Amniotic stem cell (primary cell): Measurements from ENCODE around the gene PEMT.

Source experiments
- DNase-seq: peaks from one replicate; lab custom pipeline; 2025; lab: John Stamatoyannopoulos, UW

PEMT gene

GRCh38 chr17:17535957-17536356, 55.6 kb downstream of the PEMT start:
- DNase-seq, result no peak

DNA sequence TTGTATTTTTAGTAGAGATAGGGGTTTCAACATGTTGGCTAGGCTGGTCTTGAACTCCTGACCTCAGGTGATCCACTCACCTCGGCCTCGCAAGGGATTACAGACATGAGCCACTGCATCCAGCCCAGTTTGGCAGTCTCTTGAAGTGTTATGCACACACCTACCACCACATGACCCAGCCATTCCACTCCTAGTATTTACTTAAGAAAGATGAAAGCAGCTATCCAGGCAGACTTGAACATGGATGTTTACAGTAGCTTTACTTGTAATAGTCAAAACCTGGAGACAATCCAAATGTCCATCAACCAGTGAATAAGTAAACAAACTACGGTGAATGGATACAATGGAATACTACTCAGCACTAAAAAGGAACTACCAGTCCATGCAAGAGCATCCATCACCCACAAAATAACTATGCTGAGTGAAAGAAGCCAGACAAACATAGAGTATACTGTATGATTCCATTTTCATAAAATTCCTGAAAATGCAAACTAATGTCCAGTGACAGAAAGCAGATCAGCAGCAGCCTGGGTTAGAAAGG, 57.5 kb downstream of the PEMT start:
- no peak for DNase-seq

DNA sequence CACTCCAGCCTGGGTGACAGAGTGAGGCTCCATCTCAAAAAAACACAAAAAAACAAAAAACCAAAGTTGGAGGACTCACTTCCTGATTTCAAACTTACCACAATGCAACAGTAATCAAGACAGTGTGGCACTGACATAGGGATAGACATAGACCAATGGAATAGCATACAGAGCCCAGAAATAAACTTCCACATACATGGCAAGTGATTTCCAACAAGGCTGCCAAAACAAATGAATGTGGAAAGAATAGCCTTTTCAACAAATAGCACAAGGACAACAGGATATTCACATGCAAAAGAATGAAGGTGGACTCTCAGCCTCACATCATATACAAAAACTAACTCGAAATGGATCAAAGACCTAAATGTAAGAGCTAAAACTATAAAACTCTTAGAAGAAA, 58.5 kb downstream of the PEMT start:
- no peak for DNase-seq

DNA sequence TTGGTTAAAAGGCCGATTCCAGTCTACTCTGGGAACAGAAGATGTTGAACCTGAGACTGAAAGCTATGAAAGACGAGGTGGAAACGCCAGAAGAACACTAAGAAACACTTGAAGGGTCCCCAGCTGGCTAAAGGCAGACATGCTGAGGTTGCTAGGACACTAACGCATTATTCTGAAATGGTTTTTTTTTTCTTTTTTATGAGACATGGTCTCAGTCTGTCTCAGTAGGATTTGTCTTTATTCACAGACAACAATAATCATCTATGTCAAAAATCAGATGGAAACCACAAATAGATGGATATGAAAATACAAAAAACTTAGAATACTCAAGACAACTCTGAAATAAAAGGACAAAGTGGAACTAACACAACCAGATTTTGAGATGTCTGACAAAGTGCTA, 60.4 kb downstream of the PEMT start:
- DNase-seq, result no peak

- no peak for DNase-seq
These were observed 62.5 kb downstream of the PEMT start for GRCh38 chr17:17528696-17529652.

DNA sequence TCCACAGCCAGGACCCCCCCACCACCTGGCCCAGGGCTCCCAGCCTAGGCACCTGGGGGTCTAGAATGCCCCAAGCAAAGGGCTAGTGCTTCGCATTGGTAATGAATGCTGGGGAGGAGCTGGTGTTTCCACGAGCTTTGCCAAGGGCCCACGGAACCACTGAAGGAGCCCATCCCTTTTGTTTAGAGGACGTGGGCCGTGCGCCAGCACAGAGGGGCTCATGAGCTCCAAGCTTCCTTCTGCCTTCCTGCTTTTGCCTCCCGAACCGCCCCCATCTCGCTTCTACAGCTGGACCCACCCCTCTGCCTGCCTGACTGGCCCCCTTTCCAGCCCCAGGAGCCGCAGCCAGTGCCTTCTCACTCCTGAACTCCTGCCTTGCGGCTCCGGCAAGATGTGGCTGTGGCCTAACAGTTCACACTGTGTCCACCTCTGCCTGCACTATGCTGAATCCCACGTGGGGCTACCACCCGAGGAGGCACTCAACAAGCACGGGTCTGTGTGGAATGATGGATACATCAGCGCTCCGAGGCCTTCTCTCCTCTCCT, 63.5 kb downstream of the PEMT start:
- no peak for DNase-seq

DNA sequence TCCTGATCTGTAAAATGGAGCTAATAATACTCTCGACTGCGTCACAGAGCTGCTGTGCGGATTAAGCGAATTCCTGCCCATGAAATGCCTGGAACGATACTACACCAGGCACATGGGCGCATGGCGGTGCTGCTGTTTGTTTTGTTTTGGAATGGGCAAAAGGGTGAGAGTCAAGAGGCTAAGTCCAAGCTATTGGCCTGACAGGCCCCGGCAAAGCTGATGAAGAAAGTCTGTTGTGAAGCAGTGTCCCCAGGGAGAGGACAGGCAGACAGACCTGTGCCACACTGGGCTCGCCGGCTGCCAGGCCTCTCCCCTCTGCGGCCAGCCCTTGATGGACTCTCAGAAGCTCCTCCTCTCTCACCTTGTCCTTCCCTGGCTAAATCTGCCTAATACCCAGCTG, 64.0 kb downstream of the PEMT start:
- DNase-seq, result no peak

DNA sequence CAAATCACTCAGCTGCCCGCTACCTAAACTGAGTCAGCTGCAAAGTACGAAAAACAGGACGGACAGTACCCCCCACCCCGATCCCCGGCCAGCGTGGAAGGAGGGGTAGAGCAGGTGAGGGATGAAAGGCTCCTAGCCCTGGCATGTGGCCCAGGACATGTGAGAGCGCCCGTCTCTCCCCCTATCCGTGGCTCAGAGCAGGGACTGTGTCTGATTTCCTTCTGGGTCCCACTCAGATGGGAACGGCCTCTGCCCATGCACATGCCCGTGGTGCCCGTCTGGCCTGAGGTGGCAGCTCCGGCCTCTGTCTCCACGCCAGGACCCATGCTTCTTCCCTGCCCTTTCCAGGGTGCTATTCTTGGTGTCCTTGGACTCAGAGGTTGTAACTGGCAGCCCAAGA, 65.1 kb downstream of the PEMT start:
- no peak for DNase-seq

GRCh38 chr17:17525956-17526355, 65.6 kb downstream of the PEMT start:
- DNase-seq, result no peak

- DNase-seq, result no peak
These were observed 66.2 kb downstream of the PEMT start for GRCh38 chr17:17525311-17525710.

DNA sequence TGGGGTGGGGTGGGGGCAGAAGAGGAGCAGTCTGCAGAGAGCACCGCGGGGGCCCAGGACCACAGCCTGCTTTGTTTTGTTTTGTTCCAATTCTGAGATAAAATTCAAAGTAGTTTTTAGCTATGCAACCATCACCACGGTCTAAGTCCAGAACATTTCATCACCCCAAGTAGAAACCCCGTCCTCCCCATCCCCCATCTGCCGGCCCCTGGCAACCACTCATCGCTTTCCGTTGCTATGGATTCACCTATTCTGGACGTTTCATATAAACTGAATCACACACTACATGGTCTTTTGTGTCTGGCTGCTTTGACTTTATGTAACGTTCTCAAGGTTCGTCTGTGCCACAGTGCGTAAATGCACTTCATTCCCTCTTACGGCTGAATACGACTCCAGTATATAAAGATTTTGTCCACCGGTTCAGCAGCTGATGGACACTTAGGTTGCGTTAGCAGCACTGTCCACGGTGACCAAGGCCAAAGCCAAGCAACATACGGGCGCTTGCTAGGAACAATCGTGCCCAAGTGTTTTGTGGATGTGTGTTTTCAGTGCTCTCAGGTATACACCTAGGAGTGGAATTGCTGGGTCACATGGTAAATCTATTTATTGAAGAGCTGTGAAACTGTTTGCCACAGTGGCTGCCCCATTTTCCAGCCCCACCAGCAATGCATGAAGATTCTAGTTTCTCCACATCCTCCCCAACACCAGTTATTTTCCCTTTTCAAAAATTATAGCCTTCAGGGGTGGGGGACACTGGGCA, 67.6 kb downstream of the PEMT start:
- DNase-seq, result no peak

DNA sequence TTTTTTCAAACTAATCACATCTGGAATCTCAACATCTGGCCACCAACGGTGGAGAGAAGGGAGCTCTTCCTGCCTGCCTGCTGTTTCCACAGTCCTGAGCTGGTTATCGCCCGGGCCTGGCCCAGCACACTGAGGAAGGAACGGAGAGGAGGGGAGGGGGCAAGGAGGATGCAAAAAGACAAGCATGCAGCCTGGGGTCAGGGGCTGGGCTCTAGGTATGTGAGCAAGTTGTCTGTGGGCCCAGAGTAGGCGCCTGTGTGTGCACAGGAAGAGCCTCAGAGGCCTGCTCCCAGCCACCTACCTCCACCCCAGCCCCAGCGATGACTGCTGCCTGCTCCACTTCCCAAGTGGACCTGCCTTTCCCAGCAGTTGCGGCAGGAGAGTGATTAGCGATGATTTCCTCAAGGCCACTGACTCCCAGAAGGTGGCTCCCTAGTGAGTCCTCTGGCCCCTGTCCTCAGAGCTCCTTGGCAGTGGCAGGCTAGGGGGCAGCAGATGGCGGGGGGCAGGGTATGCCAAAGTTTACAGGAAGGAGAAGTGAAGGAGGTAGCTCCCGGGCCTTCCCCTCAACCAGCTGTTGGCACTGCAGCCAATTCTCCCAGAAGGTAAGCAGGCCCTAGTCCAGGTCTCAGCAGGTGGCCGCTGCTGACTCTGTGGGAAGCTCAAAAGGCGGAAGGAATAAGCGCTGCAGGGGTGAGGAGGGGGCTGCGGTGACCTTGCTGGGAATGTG, 68.3 kb downstream of the PEMT start:
- no peak for DNase-seq

- DNase-seq, result no peak
These were observed 70.8 kb downstream of the PEMT start for GRCh38 chr17:17520599-17521232.

DNA sequence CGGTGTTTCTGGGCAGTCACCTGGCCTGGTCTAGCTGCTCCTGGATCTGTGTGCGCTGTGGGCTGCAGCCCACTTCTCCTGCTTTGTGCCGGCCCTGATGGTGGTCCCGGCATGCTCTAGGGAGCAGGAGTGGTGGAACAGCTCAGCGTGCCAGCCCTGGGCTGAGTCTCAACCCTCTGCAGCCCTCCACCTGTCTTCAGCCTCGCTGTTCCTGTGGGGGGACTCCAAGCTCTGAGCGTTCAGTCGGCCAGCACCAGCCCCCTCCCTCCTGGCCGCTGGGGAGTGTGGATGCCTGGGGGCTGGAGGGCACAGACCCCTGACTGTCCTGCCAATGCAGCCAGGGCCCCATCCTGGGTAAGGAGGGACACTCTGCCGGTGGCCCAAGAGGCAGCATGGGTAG, 71.6 kb downstream of the PEMT start:
- no peak for DNase-seq

DNA sequence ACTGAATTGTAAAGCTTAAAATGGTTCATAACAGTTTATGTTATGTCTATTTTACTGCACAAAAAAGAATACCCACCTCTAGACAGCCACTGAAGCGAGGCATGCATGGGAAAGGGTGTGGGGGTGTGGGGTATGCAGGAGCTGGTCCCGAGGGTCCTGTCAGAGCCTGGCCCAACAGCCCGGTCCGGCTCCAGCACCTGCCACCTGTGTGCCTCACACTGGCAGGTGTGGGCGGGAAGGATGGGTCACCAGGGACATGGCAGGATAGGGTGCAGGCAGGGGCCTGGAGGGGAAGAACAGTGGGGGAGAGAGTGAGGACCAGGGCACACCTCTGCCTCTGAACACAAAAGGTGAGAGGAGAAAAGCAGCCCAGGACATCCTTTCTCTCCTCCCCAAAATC, 72.6 kb downstream of the PEMT start:
- DNase-seq, result no peak

DNA sequence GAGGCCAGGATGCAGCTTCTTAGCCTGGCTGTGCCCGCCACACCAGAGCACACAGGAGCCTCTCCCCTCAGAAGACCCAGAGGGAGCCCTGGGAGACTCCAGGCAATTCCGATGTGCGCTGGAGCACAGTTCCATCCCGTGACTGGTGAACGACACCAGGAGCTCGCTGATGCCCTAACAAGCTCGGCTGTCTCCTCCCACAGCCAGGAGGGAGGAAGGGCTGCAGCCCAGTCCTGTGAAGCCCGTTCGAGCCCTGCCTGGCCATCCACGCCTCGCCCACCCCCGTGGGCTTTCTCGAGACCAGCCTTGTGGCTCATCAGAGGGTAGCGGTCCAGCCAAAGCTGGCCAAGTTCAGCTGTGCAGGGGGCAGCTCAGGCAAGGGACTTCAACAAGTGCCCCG, 73.5 kb downstream of the PEMT start:
- DNase-seq, result no peak

DNA sequence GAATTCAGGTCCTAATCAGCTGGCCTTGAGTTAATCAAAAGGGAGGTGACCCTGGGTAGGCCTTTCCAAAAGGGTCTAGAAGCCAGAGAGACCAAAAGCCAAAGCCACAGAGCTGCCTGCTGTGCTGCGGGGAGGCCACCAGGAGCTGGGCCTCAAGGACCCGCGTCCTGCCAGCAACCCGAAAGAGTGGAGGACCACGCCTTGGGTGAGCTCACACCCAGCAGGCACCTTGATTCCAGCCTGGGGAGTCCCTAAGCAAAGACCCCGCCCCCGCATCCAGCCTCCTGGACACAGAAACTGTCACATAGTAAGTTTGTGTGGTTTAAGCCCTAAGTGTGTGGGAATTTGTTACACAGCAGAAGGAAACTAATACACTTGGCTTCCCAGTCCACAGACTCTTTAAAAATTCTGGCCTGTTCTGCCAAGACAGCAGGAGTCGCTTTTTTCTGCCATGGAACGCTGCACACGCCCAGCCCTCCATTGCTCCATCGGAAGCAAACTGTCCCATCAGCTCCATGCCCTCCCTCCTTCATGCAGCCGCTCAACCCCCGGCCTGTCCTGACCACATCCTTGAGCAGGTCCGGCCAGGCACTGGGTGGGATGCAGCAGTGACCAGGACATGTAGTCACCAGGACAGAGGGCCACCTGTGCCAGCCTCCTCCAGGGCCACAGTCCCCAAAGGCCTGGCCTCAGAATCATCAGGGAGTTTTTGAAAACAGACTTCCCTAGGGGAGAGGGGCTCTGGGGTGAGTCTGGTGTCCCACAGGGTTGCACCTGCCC, 74.4 kb downstream of the PEMT start:
- no peak for DNase-seq

- DNase-seq, result no peak
These were observed 75.3 kb downstream of the PEMT start for GRCh38 chr17:17515934-17516930.
